ENCODE data around the gene CCL3. TPM values are rescaled to one million over a fixed set of nuclear protein-coding genes. Genes with fewer than 3 reads are reported as not detected.
"Not testable (repeated sequence)": the region's sequence is repeated elsewhere in the genome, so short reads cannot be mapped to it uniquely, and the experiment has no call there.

Gene CCL3
- total RNA-seq, 4 donors from 2014 or later: 2.4 TPM; not detected in 3

DNA sequence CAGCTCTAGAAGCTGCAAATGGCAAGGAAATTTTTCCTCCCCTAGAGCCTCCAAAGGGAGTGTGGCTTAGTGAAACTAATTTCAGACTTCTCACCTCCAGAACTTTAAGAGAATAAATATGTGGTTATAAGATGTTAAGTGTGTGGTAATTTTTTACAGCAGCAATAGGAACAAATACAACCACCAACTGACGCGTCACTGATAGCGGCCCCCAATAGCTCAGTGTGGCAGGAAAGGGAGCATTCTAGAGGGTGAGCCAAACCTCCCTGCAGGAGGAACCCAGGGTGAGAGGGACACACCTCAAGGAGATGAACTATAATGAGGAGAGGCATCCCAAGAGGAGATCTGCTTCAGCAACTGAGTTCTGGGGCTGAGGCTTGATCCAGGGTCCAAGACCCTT lies 17.7 kb upstream of the CCL3 start:
- Histone ChIP-seq H3K27ac (no peak overlapping the region), H3K9me3 (peaks cover 0 to 5% (median 0%) of the 10 kb centered on the region in 3 donors), H3K36me3 (no peaks in the 10 kb centered on the region), H3K4me1 (no peaks in the 10 kb centered on the region), H3K4me3 (no peak overlapping the region), H3K27me3 (peaks cover 12% of the 10 kb centered on the region)
- TF ChIP-seq CTCF (IDR thresholded peaks at IDR 0.05) (no peak), POLR2AphosphoS5 (IDR thresholded peaks at IDR 0.05) (no peak), EP300 (IDR thresholded peaks at IDR 0.05) (no peak)
- WGBS, 2 donors (ENCODE audit: low coverage in 1 of 2): 100% methylated on average over 3 of the region's 3 CpGs; no CpG with 5 or more reads in 1 of the 2 donors
- ATAC-seq: no peak

- Histone ChIP-seq H3K9me3 (no peaks in the 10 kb centered on the region), H3K4me3 (no peak overlapping the region), H3K27me3 (peaks cover 12% of the 10 kb centered on the region), H3K4me1 (no peaks in the 10 kb centered on the region), H3K36me3 (no peaks in the 10 kb centered on the region), H3K27ac (no peak overlapping the region)
- TF ChIP-seq CTCF (IDR thresholded peaks at IDR 0.05) (no peak), POLR2AphosphoS5 (IDR thresholded peaks at IDR 0.05) (no peak), POLR2A (IDR thresholded peaks at IDR 0.05) (no peak)
- no peak for ATAC-seq
- WGBS, 2 donors (ENCODE audit: low coverage in 1 of 2): 90% methylated on average over 2 of the region's 6 CpGs; no CpG with 5 or more reads in 1 of the 2 donors
These were observed 16.5 kb upstream of the CCL3 start for GRCh38 chr17:36106493-36106835.

GRCh38 chr17:36105781-36106492 lies 16.0 kb upstream of the CCL3 start:
- peaks cover 12% of the 10 kb centered on the region for H3K27me3 ChIP-seq
- H3K9me3 ChIP-seq: no peaks in the 10 kb centered on the region
- TF ChIP-seq POLR2A (IDR thresholded peaks at IDR 0.05) (no peak), CTCF (IDR thresholded peaks at IDR 0.05) (no peak), POLR2AphosphoS5 (IDR thresholded peaks at IDR 0.05) (no peak), EP300 (IDR thresholded peaks at IDR 0.05) (no peak)
- no peaks in the 10 kb centered on the region for H3K4me1 ChIP-seq
- ATAC-seq: no peak
- no peak overlapping the region for H3K27ac ChIP-seq
- H3K36me3 ChIP-seq: no peaks in the 10 kb centered on the region
- no peak overlapping the region for H3K4me3 ChIP-seq
- 64 to 93% methylated on average over 4 to 5 of the region's 5 CpGs for WGBS, 2 donors (ENCODE audit: low coverage in 1 of 2)

DNA sequence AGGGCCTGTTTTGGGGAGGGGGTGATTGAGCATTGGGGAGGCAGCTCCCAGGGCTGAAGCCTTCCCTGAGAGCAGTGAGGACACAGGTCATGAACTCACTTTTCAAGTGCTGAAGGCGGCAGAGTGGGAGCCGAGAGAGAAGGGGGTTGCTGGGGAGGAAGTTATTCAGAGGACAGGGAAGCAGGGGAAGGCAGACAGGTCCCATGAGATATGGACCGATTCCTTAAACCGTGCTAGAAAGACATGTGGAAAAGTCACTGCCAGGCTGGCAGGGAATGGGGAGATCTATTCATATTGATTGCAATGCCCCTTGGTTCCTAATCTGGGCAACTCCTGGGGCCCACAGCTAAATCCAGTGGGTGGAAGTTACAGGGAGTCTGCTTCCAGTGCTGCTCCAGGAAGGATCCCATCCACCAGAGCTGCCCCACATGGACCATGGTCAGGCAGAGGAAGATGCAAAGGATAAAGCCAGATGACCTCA lies 14.8 kb upstream of the CCL3 start:
- H3K9me3 ChIP-seq: no peaks in the 10 kb centered on the region
- WGBS, 2 donors (ENCODE audit: low coverage in 1 of 2): 0 to 52% methylated on average over 2 to 4 of the region's 4 CpGs
- no peak overlapping the region for H3K4me3 ChIP-seq
- peaks cover 12% of the 10 kb centered on the region for H3K27me3 ChIP-seq
- H3K36me3 ChIP-seq: no peaks in the 10 kb centered on the region
- ATAC-seq: no peak
- H3K27ac ChIP-seq: no peak overlapping the region
- H3K4me1 ChIP-seq: no peaks in the 10 kb centered on the region
- TF ChIP-seq POLR2AphosphoS5 (IDR thresholded peaks at IDR 0.05) (no peak), EP300 (IDR thresholded peaks at IDR 0.05) (no peak), POLR2A (IDR thresholded peaks at IDR 0.05) (no peak), CTCF (IDR thresholded peaks at IDR 0.05) (no peak)

GRCh38 chr17:36104246-36104645 lies 14.3 kb upstream of the CCL3 start:
- H3K4me3 ChIP-seq, H3K4me1 ChIP-seq, H3K27ac ChIP-seq, ATAC-seq, H3K27me3 ChIP-seq, H3K36me3 ChIP-seq, H3K9me3 ChIP-seq: not testable (repeated sequence)
- WGBS, 2 donors (ENCODE audit: low coverage in 1 of 2): 0% methylated on average over 1 of the region's 7 CpGs; no CpG with 5 or more reads in 1 of the 2 donors

- H3K27me3 ChIP-seq, H3K27ac ChIP-seq, H3K4me3 ChIP-seq, H3K9me3 ChIP-seq, H3K4me1 ChIP-seq, H3K36me3 ChIP-seq: not testable (repeated sequence)
- 20 to 31% methylated on average over 1 to 2 of the region's 6 CpGs for WGBS, 2 donors (ENCODE audit: low coverage in 1 of 2)
- ATAC-seq: peak; percentile 57
These were observed 13.5 kb upstream of the CCL3 start, which contains the start of gene CCL4 for GRCh38 chr17:36103401-36103975. CCL4 (plus strand) TSS chr17:36103827; CDS start chr17:36103906, 79 bp downstream.

GRCh38 chr17:36099004-36099403 lies 9.1 kb upstream of the CCL3 start:
- not testable (repeated sequence) for H3K27ac ChIP-seq
- 38% methylated on average over 1 of the region's 1 CpG; no CpG with 5 or more reads in 1 of the 2 donors for WGBS, 2 donors (ENCODE audit: low coverage in 1 of 2)

More at GRCh38 chr17:36099004-36099403, 9.1 kb upstream of the CCL3 start:
- not testable (repeated sequence) for H3K36me3 ChIP-seq, H3K4me3 ChIP-seq, H3K9me3 ChIP-seq, H3K27me3 ChIP-seq, H3K4me1 ChIP-seq, ATAC-seq
